Mucosa of gallbladder (tissue), 1 donor: ENCODE data around the gene BTBD9. TPM values are rescaled to one million over a fixed set of nuclear protein-coding genes. Genes with fewer than 3 reads are reported as not detected.
A peak's percentile ranks its signal among the peaks of the same experiment; 100 is the strongest.

Experiments
- DNase-seq: peaks from one replicate; pipeline ENCODE4 v3.0.0-alpha.2; 2020; ENCODE audit warnings: low spot score
- total RNA-seq: library from RNA; stranded (reverse); gene quantifications from one replicate; pipeline ENCODE4 v1.2.1, GENCODE V29; 2021
- donor health status: DM: no; HTN: no; CAD: no.

The BTBD9 gene
- total RNA-seq, 1 donor from 2014 or later = 32.5 TPM

DNA sequence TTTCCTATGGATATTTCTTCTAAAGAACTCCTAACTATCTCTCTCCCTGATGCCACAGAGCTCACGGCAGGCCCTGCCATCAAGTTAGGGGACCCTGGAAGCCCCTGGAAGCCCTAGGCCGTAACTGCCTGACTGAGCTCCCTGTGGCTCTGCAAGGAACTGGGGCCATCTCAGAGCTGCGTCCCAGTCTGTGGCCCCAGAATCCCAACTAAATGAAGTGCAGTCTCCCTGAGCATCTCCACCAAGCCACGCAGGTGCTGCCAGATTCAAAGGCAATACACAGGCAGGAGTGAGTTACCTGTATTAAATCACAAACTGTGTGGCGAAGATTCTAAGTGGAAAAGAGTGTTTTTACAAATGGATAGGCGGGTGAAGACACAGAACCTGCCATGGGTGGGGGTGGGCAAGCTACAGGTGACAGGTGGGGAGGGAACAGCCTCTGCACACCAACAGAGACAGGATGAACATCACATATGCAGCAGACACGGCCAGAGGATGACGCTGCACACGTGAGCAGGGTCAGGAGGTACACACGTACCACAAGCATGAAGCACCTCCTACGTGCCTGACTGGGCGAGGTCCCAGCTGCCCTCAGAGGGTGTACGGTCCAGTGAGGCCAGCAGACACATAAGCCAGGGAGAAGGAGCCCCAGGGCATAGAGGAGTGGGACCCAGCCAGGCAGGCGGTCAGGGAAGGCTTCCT, 461.7 kb downstream of the BTBD9 start:
- DNase-seq = no peak

DNA sequence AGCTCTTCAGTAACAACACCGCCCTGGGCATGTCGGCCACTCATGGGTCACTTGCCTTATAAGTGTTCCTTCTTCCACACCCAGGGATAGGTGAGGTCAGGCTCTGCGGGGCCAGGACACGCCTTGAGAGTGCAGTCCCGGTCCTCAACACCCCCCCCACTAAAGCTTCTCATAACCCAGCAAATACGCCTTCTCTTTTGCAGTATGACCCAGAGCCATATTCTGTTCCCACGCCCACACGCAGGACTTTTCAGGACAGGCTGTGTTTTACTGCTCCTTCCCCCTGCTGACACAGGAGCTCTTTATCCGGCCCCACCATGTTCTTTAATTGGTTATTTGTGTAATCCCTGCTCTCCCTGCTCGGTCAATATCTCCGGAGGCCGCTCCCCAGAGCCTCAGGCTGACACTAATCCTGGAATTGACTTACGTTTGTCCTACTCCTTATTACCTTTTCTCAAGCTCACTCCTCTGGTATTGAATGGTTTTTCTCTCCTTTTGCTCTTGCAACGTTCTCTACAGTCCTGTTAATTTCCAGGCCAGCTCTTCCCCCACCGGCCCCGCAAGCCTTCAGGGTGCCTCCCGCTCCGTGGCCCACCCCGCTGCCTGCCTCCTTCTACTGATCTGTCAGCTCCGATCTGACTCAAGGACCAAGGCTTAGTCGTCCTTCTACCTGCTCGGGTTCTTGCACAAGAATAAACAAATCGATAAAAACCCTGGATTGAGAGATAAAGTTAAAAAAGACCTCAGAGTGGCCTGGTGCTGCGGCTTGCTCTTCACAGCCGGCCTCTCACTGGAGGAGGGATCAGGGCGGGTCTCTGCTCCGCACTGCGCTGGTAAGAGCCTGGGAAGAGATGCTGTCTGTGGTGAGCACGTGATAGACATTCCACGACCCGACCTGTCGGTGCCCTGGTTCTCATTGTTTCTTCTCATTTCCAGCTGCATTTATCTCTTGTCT, 462.7 kb downstream of the BTBD9 start:
- DNase-seq = peak; percentile 67

DNA sequence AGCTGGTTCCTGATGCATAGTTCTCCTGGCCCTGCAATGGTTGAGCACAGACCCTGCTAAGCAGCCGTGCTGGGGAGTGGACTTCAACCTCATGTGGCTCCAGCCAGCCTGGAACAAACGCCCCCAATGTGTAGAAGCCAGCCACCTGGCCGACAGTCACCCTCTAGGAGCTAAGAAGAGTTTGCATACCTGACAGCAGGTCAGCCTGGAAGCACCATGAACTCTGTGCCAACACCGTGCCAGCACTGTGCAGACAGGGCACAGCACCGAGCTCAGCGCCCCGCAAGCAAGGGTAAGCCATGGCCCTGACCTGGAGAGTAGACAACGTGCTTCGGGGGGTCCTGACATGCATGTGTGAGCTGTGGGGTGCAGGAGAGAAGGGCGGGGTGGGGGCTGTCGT, 463.9 kb downstream of the BTBD9 start:
- DNase-seq = no peak

DNA sequence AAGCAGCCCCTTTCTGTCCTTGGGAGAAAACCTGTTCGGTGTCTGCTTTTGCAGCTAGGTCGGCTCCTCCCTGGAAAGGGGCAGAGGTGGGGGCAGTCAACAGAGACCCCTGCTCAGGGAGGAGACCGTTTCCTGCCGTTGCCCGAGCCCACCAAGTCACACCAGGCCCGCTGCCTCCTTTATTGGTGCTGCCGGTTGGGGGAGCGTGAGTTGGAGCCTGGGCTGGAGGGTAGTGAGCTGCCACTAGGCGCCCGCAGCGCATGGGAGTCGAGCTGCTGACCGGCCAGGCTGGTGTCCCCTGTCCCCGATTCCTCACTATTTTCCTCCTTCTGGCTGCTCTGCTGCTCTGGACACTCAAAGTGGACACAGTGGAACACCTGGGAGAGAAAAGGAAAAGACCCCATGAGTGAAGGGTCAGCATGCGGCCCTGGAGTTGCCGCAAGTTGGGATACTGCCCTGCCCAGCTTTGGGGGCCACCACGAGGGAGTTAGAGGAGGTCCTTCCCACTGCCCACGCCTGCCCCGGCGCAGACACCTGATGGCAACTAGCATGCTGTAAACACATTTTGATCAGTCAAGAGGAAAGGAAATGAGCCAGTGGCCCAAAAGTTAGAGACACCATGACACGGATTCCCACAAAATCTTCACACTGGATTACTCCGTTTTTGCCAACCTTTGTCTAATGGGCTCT, 464.8 kb downstream of the BTBD9 start:
- DNase-seq = no peak

DNA sequence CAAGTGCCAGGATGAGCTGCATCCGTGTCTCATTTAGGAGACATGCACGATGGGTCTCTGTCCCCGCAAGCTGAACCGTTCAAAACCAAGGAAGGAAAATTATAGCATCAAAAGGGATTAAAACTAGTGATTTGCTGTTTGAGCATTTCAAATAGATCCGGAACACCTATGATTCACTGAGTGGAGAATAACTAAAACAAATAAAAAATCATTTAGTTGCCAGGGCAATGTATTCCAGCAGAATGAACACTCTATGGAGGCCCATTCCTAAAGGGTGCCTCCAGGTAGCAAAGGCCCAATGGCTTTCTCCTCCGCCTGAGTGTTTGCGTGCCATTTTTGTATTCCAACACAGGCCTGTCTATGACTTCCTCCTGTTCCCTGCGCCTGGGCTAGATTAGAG, 465.4 kb downstream of the BTBD9 start:
- no peak for DNase-seq

DNA sequence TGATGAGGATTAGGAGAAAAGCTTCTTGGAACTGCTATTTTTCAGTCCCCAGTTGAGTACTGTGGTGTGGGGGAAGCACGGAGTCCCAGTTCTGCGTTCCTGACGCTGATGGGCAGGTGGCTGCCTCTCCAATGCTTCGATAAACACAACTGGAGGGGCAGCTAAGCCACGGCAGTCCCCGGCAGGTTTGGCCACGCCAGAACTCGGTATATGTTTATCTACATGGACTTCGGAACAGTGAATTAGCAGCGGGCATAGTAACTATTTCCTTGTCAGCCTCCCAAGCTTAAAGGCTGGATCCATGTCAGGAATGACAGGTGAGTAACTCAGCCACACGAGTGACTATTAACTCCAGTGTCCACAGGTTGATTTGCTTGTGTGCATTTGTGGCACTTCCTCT, 465.8 kb downstream of the BTBD9 start:
- DNase-seq = peak; percentile 44

DNA sequence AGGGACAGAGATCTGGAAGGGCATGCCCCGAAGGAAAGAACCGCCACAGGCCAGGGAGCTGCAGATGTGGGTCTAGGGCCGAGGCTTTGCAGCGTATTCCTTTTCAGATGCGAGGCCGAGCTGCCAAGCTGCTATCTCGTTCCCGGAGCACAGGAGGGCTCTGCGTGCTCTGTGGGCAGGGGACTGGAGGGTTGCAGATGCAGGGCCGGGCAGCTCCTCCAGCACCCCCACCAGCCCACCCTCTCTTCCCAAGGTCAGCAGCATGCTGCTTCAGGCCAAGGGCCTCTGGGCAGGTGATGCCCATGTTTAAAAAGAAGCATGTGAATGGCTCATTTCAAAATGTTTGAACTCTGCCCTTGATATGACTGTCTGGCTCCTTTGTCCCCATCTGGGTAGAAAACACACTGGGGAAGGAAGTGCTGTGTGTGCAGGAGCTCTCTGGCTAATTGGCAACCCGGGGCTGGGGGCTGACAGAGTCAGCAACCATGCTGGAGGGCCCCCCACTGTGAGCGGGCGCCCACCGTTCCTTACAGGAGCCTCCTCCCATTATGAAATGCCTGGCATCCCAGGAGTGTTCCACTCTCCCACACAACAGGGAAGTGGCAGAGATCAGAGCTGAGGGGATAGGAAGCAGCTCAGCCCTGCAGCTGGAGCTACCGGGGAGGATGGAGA, 466.9 kb downstream of the BTBD9 start:
- no peak for DNase-seq

DNA sequence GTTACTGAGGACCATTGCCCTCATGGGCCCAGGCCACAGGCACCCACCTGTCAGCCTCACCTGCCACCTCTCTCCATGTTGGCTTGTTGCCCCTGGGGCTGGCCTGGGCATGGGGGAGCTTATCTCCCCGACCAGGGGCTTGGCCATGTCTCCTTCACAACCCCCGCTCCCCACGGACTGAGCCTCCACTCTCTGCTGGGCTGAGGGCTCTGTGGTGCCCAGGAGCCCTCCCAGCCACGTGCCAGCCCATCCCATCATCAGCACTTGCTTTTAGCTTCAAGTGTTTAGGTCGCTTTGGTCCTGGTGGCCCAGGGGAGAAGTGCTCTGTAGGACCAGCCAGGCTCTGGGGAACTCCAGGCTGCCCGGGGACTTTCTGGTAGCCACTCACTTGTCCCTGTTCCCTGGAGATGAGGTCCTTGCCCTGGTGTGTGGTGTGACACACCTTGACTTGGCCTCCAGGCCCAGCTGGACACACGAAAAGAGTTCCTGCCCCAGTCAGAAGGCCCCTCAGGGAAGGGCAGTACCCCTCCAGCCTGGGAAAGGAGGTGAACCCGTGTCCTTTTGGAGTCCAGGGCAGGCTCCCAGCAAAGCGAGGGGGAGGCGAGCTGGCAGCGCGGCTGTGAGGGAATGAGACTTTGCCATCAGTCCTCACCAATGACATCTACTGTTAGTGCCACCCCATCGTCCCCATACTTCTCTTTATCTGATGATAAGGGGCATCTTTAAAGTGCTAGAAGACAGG, 467.6 kb downstream of the BTBD9 start:
- no peak for DNase-seq

DNA sequence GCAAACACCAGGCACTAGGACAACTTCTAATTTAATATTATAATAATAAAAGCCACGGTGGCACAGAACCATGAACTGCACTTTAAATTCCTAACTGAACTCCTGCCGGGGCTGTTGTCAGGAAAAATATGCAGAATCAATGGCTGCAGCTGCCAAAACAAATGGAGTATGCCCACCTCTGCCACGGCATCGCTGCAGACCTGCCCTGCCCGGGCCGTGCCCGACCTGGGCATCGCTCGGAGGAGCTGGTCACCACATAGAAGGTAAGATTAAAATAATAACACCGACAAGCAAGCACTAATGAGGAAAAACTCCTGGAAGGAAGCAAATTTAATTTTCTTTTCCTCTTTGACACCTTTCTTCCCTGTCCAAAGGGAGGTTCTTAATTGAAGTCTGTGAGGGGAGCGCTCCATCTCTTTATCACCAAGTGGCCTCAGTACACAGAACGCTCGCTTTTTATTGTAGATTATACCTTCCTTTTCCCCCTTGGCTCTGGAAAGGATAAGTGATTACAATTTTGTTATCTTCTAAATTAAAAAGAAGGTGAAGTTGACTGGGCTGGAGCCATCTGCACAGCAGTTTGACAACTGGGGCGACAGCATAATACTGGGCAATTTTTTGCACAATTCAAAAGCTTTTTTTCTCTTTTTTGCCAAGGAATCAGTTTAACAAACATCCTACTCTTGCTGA, 468.9 kb downstream of the BTBD9 start:
- DNase-seq = no peak

DNA sequence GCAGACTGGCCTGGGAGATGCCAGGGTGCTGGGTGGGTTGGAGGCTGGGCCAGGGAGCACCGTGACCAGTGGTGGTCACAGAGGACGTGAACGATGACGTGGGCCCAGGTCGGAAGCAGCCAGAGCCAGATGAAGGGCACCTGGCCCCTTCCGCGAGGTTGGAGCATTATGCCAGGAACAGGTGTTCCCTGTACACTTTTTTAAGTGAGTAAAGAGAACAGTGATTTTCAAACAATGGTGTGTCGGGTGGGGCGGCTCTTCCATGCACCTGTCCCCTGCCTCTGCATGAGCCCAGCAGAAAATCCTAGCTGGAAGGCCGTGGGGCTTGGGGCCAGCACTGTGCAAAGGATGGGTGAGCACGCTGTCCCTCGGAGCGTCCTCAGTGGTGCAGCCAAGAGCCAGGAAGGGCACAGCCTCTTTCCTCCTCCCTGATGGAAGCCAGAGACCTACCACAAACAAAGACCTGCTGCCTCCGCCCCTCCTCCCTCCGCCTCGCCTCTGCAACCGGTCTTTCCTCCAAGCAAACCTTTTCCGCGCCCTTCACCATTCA, 469.7 kb downstream of the BTBD9 start:
- peak; percentile 45 for DNase-seq

DNA sequence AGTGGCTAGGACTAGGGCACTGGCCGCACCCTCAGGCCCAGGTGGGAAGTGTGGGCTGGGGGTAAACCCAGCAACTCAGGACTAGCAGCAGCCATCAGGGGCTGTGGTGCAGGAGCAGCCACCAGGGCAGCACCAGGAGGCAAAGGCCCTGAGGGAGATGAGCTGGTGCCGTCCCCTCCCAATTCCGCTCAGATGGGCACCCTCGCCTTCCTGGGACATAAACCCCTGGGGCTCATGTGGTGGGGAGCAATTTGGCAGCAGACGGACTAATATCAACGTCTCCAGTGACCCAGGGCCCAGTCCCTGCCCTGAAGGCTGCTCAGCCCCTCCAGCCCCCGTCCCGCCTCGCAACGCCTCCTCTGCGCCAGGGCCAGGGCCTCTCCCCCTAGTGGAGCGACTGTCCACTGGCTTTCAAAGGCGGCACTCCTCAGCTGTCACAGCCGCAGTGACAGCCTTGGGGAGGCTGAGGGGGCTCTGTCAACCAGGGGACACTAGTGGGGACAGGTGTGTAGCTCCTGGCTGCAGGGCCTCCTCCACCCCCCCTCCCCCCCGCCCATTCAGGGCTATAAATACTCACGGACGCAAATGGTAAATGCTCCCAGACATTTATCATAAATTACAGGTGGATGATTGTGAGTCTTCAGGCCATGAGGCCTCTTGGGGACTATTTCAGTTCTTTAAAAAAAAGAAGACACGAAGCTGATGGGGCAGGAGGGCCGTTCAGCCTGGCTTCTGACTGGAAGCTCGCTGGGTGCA, 470.3 kb downstream of the BTBD9 start:
- no peak for DNase-seq

DNA sequence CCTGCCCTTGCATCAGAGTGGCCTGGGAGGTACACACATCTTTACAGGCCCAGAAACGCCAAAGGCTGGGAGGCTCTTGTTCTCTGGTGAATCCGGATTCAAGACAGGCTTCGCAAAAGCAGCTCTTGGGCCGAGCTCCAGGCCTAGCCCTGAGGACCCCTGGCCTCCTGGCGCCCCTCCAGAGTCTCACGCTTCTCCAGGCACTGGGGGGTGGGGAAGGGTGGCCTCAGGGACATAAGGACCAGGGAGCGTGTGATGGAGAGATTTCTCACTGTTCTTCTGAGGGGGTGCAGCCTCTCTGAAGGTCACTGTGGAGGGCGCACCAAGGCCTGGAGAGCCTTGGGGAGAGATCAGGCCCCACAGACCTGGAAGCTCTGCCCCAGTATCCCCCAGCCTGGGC, 471.0 kb downstream of the BTBD9 start:
- DNase-seq = no peak

DNA sequence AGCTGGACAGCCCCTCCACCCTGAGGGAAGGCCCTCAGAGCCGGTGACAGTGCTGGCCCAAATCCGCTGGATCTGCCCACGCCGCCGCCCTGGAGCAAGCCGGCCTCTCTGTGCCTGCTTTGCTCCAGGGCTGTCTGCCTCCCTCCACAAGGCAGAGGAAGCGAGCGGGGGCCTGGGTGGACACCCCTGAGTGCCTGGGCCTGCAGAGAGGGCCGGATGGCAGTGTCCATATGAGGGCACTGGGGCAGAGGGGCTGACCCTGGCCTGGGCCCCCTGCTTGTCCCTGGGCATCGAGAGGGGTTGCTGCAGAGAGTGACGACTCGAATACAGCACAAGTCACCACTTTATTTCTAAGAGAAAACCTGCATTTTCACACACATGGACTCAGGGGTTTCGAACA, 471.6 kb downstream of the BTBD9 start:
- DNase-seq = no peak

DNA sequence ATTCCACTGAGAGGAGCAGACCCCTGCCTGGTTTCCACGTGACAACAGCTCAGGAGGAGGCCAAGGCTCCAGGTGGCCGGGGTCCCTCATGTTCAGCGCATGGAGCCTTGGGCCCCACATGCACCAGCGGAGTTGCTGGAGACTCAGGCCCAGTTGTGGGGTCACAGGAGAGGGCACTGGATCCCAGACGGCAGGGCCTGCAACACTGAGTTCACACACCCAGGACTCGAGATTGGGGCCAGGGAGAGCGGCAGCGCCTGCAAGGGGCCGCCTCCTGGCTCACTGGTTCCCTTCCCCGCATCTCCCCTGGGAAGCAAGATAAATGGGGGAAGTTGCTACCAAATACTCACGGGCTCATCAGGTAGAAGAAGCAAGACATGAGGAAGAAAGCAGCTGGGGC, 472.1 kb downstream of the BTBD9 start:
- DNase-seq = no peak

DNA sequence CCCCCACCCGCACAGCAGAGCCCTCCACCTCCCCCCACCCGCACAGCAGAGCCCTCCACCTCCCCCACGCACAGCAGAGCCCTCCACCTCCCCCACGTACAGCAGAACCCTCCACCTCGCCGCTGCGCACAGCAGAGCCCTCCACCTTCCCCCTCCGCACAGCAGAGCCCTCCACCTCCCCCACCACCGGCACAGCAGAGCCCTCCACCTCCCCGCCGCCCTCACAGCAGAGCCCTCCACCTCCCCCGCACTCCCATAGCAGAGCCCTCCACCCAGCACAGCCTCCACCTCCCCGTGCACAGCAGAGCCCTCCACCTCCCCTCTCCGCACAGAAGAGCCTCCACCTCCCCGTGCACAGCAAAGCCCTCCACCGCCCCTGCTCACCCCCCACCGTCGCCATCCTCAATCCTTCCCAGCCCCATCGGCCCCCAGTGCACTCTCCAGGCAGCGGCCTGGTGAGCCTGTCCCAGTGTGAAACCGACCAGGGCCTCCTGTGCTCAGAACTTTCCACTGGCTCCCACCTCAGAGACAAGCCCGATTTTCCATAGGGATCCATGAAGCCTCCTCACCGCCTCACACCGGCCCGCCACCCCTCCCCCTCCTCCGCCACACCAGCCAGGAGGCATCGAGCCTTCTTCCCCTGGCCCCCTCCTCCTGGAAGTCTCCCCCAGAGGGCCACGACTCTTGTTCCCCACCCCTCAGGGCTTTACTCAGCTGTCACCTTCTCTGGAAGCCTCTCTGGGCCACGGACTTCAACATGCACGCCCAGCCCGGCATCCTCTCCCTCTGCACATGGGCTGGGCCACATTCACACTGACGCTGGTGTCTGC, 473.1 kb downstream of the BTBD9 start:
- DNase-seq = no peak

DNA sequence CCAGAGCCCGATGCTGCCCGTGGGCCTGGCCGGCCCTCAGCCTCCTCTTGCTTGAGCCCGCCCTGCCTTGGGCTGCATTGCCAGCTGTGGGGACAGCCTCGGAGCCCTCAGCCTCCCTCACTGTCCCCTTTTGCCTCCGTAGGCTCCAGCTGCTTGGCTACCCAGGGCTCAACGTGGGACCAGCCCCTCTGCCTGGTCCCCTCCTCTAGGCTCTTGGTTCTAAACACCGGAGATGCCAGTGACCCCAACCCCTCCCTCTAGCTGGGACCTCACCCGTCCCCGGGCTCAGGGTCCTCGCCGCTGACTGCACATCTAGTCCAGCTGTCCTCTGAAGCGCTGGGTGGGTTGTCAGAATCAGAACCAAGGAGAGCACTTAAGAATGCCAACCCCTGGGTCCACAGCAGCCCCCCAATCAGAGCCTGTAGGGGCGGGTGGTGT, 475.0 kb downstream of the BTBD9 start:
- no peak for DNase-seq

DNA sequence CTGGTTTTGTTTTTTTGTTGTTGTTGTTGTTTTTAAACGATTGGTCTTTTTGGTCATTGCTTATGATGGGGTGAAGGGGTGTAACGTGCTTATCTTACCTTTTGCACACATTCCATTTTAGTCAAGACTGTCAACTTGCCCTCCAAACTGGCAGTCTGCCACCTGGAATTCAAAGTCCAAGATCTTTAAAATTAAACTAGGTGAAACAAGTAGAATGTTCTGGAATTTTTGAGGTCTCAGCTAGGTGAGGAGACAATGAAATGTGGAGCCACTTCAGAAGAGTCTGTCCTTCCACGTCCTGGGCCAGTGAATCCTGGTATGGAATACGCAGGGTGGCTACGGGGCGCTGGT, 475.6 kb downstream of the BTBD9 start:
- DNase-seq = peak; percentile 75
